K562 (cell line): Measurements from ENCODE around the gene ELF1. TPM values are rescaled to one million over a fixed set of nuclear protein-coding genes. Genes with fewer than 3 reads are reported as not detected.
"Not testable (repeated sequence)": the region's sequence is repeated elsewhere in the genome, so short reads cannot be mapped to it uniquely, and the experiment has no call there.

ENCODE experiments used
- ATAC-seq: fragments of 200-7000 bp; cut with Tn5 transposase; 3 replicates; pipeline ENCODE4 v1.9.1; 2020; ENCODE audit warnings: moderate library complexity
- BruUV-seq: library from RNA; stranded (reverse); fragments of 400-500 nt; replicated peaks from 2 replicates; lab custom pipeline; 2021; lab: Mats Ljungman, UMichigan
- CTCF ChIA-PET: fragments of 300-600 bp; formaldehyde crosslinking; extraction: SDS; loops from one replicate; lab custom pipeline; 2021; ENCODE audit warnings: low intra/inter-chr PET ratio; lab: Yijun Ruan, JAX
- POLR2A ChIA-PET: fragments of 300-600, 350-650 bp; sonication (Branson Sonifier 250); formaldehyde crosslinking; extraction: SDS; loops from one replicate; lab custom pipeline; 2021; ENCODE audit warnings: antibody characterized with exemption, inconsistent platforms; lab: Yijun Ruan, JAX
- DNase-seq, 4 experiments: peaks; one replicate each; pipeline versions ENCODE4 v3.0.0 to v3.0.0-alpha.2; 2011 to 2018; ENCODE audit warnings: low spot score in 3 of 4, mixed read lengths in 3 of 4; ENCODE audit errors: extremely low read depth in 1 of 4
- FAIRE-seq: peaks from 2 replicates; lab custom pipeline; 2011; peaks lifted over from hg19 to GRCh38; lab: Jason Lieb, UNC
- H2AFZ ChIP-seq: 2 replicates; pipeline ENCODE4 v1.6.0; 2011; ENCODE audit warnings: low read depth, low read length, control low read depth, inconsistent platforms
- H3K27ac ChIP-seq: fragments of 200-600 bp; 3 replicates; pipeline ENCODE4 v1.8.0; 2011; ENCODE audit warnings: low read depth, mild to moderate bottlenecking, control low read depth, inconsistent platforms, low read length, moderate library complexity, mixed read lengths; ENCODE audit errors: extremely low read depth
- H3K27me3 ChIP-seq, 2 experiments: fragments of 300-600 bp in 1 of 2; 2 replicates in 1 of 2; 3 replicates in 1 of 2; pipeline versions ENCODE4 v1.6.0 to v1.8.0; 2011; ENCODE audit warnings: inconsistent platforms in 2 of 2, low read length in 2 of 2, mild to moderate bottlenecking in 1 of 2, mixed read lengths in 1 of 2, moderate library complexity in 1 of 2; ENCODE audit not compliant: control insufficient read depth in 2 of 2, insufficient read depth in 2 of 2
- H3K36me3 ChIP-seq: fragments of 300-600 bp; 3 replicates; pipeline ENCODE4 v1.8.0; 2011; ENCODE audit warnings: mild to moderate bottlenecking, low read length, inconsistent platforms; ENCODE audit not compliant: control insufficient read depth, insufficient read depth
- H3K4me1 ChIP-seq, 2 experiments: fragments of 200-600 bp in 1 of 2; replicated peaks in 1 of 2; 2 replicates in 1 of 2; 3 replicates in 1 of 2; pipeline versions ENCODE4 v1.5.1 to v1.8.0; 2011; ENCODE audit warnings: inconsistent platforms in 2 of 2, low read length in 2 of 2, mild to moderate bottlenecking in 1 of 2, mixed read lengths in 1 of 2, moderate library complexity in 1 of 2; ENCODE audit not compliant: control insufficient read depth in 2 of 2, insufficient read depth in 2 of 2
- H3K4me2 ChIP-seq: 2 replicates; pipeline ENCODE4 v1.6.1; 2011; ENCODE audit warnings: low read length, control low read depth, inconsistent platforms, mixed read lengths; ENCODE audit not compliant: insufficient read depth
- H3K4me3 ChIP-seq: fragments of 200-600 bp; sonication (generic), shearing (Covaris generic); 2 replicates; pipeline ENCODE4 v1.5.1; 2016; ENCODE audit warnings: control low read depth, inconsistent platforms
- H3K79me2 ChIP-seq: fragments of 200-600 bp; 3 replicates; pipeline ENCODE4 v1.8.0; 2011; ENCODE audit warnings: low read length, inconsistent platforms; ENCODE audit not compliant: control insufficient read depth, insufficient read depth
- H3K9ac ChIP-seq, 2 experiments: 2 replicates each; pipeline versions ENCODE4 v1.6.0 to v1.6.1; 2011; ENCODE audit warnings: low read depth in 2 of 2, low read length in 2 of 2, control low read depth in 1 of 2, inconsistent platforms in 1 of 2, mild to moderate bottlenecking in 1 of 2, mixed read lengths in 1 of 2; ENCODE audit not compliant: insufficient read depth in 1 of 2
- H3K9me1 ChIP-seq: one replicate; pipeline ENCODE4 v1.6.0; 2011; ENCODE audit warnings: inconsistent platforms, mild to moderate bottlenecking, low read length, moderate library complexity; ENCODE audit not compliant: control insufficient read depth, insufficient read depth
- H3K9me3 ChIP-seq: replicated peaks from 2 replicates; pipeline ENCODE4 v1.5.1; 2011; ENCODE audit warnings: low read depth, low read length, inconsistent platforms; ENCODE audit not compliant: control insufficient read depth, insufficient read depth
- H4K20me1 ChIP-seq: replicated peaks from 2 replicates; pipeline ENCODE4 v1.6.1; 2011; ENCODE audit warnings: low read length, inconsistent platforms, mixed read lengths; ENCODE audit not compliant: control insufficient read depth, insufficient read depth
- ATF1 ChIP-seq, 2 experiments: fragments of 450-650 bp in 1 of 2; IDR thresholded peaks; 2 replicates each; pipeline ENCODE4 v1.6.1; 2016; ENCODE audit warnings: missing compliant biosample characterization in 1 of 2, missing genetic modification characterization in 1 of 2
- CREB1 ChIP-seq, 2 experiments: sonication (generic) in 1 of 2; formaldehyde crosslinking in 1 of 2; IDR thresholded peaks; 2 replicates each; pipeline versions ENCODE4 v1.6.1 to v1.8.0; 2012 to 2022; ENCODE audit warnings: inconsistent platforms in 1 of 2, mild to moderate bottlenecking in 1 of 2, missing genetic modification reagents in 1 of 2, moderate library complexity in 1 of 2
- MTA2 ChIP-seq: fragments of 450-650 bp; IDR thresholded peaks from 2 replicates; pipeline ENCODE4 v1.6.1; 2016; ENCODE audit warnings: low read depth
- XRCC3 ChIP-seq: fragments of 450-650 bp; IDR thresholded peaks from 2 replicates; pipeline ENCODE4 v1.6.1; 2017; ENCODE audit warnings: mild to moderate bottlenecking, moderate library complexity
- ZNF584 ChIP-seq: fragments of 200-800 bp; sonication (Bioruptor generic); IDR thresholded peaks from 2 replicates; pipeline ENCODE4 v1.6.1; 2016; ENCODE audit warnings: low read depth, mild to moderate bottlenecking, missing genetic modification characterization, missing compliant biosample characterization
- ZNF75A ChIP-seq: fragments of 450-650 bp; formaldehyde crosslinking; IDR thresholded peaks from 2 replicates; pipeline ENCODE4 v1.4.0; 2020; ENCODE audit warnings: mild to moderate bottlenecking
- ZNF778 ChIP-seq: fragments of 450-650 bp; formaldehyde crosslinking; IDR thresholded peaks from 2 replicates; pipeline ENCODE4 v1.4.0; 2020; ENCODE audit warnings: mild to moderate bottlenecking, moderate library complexity
- WGBS: fragments of 100-300 bp; shearing (Covaris generic); methylation state at CpG from one replicate; pipeline ENCODE4 v1.1.6; 2016; ENCODE audit warnings: low coverage, mixed read lengths; ENCODE audit not compliant: insufficient coverage; ENCODE audit errors: missing lambda C conversion rate; 5-methylcytosine and 5-hydroxymethylcytosine counted together
- in situ Hi-C: fragments of 300-500 bp; cut with MboI; formaldehyde crosslinking; loops from 4 replicates; pipeline ENCODE4 v1.15.0; 2018; ENCODE audit warnings: inconsistent platforms, mixed read lengths
- intact Hi-C: fragments of 100-400 bp; cut with micrococcal nuclease; formaldehyde crosslinking; loops from 2 replicates; pipeline ENCODE4 v1.14.2; 2022
- polyA plus RNA-seq, 8 experiments: library from polyadenylated mRNA; depleted of rRNA in 4 of 8; stranded (reverse) in 5 of 8; unstranded in 3 of 8; fragments of >200 nt; fragmentation: Nextera tagmentation in 2 of 8; fragmentation: Illumina TruSeq in 1 of 8; extraction: Ambion mirVana in 2 of 8; extraction: Trizol in 1 of 8; gene quantifications; 2 replicates each; pipeline versions ENCODE4 v1.2.1 to v1.2.3, GENCODE V29; 2011 to 2014; ENCODE audit warnings: inconsistent platforms in 1 of 8, missing spikeins in 1 of 8
- total RNA-seq, 7 experiments: library from RNA; depleted of rRNA in 6 of 7; stranded (reverse); fragments of >200 nt in 6 of 7; fragmentation: Illumina TruSeq in 2 of 7; extraction: Trizol in 2 of 7; gene quantifications; 2 replicates each; pipeline versions ENCODE4 v1.2.1 to v1.2.3, GENCODE V29; 2011 to 2021; ENCODE audit warnings: low replicate concordance in 1 of 7

ELF1 gene
- total and polyA plus RNA-seq, 9 of the 15 experiments (the other 6 are each of a cell fraction or from before 2014, with no cell fraction given), result 24.7 to 54.4 (median 33.4) TPM

DNA sequence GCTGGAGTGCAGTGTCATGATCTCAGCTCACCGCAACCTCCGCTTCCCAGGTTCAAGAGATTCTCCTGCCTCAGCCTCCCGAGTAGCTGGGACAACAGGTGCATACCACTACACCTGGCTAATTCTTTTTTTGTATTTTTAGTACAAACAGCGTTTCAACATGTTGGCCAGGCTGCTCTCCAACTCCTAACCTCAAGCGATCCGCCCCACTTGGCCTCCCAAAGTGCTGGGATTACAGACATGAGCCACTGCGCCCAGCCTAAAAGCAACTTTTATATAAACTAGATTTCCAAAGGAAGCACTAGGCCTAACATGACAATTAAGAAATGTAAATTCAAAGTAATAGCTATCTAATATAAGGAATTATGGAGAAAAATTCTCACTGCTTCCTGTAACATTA lies 99.2 kb downstream of the ELF1 start:
- POLR2A ChIA-PET, H3K4me1 ChIP-seq, H3K9me1 ChIP-seq, H3K79me2 ChIP-seq, ATAC-seq, H3K36me3 ChIP-seq, H3K27me3 ChIP-seq, H3K9ac ChIP-seq, CTCF ChIA-PET, H3K4me3 ChIP-seq, H4K20me1 ChIP-seq, H3K9me3 ChIP-seq, in situ Hi-C loops, intact Hi-C loops, FAIRE-seq, H2AFZ ChIP-seq, H3K27ac ChIP-seq, H3K4me2 ChIP-seq, BruUV-seq, DNase-seq: not testable (repeated sequence)
- WGBS, result 51% methylated on average over 5 of the region's 7 CpGs

DNA sequence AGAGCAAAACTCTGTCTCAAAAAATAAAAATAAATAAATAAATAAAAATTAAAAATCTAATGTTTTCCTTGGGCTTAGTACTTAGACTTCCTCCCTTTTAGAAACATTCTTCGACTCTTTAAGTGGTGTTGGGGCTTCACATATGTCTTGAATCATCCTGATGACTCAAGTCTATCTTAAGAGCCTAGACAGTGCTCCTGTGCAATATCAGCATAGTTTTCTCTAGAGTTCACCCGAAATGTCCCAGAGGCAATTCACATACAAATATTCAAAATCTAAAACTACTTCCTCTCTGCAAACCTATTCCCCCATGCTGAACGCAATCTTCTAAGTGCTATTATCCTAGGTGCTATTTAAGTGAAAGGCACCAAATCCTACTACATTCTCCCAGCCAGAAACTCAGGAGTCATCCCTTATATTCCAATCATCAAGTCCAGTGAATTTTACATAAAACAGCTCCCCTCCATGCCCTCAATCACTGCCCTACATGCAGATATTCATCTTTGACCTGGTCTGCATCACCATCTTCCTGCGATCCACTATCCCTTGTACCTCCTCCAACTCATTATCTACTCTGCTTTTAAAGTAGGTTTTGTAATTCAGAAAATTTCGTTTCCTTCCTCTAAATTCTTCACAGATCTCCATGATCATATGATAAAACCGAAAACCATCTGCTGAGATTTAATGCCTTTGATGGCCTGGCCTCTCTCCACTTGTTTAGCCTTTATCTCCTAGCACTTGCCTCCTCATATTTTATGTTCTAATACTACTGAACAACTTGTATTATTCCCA lies 102.7 kb downstream of the ELF1 start:
- 19% methylated on average over 6 of the region's 6 CpGs for WGBS
- BruUV-seq, result no TSS peak

DNA sequence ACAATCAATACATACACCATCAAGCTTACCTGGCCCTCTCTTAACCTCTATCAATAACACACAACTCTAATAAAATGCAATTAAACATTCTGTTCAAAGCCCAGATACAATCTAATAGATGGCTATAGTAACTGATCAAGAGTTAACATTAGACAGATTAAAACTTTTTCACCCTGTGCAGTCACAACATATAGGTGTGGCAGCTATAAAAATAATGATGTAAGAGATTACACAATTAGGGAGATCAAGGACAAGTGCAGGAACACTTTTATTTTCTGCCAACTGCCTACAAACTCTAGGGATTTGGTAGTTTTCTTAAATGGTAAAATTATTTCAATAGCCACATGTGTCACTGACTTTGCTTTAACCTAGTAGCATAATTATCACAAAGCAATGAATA lies 104.3 kb downstream of the ELF1 start:
- in situ Hi-C loops, H3K4me3 ChIP-seq, DNase-seq, H3K79me2 ChIP-seq, intact Hi-C loops, H3K4me1 ChIP-seq, H3K36me3 ChIP-seq, FAIRE-seq, H3K27ac ChIP-seq, H3K4me2 ChIP-seq, H4K20me1 ChIP-seq, H3K27me3 ChIP-seq, BruUV-seq, H3K9me3 ChIP-seq, CTCF ChIA-PET, H2AFZ ChIP-seq, H3K9me1 ChIP-seq, H3K9ac ChIP-seq, ATAC-seq: not testable (repeated sequence)
- POLR2A ChIA-PET, result interaction anchor here (0.7 kb wide), 1 partner anchor 1241 kb away, joined by 4 read pairs; no protein-coding TSS in a partner anchor

More for the DNA sequence above, 102.7 kb downstream of the ELF1 start:
- Histone ChIP-seq H3K27me3 (no peaks in the 10 kb centered on the region), H3K4me1 (peaks cover 0 to under 1% of the 10 kb centered on the region in 2 experiments; a peak in 1 of 5 replicates), H3K9ac (no peak overlapping the region), H3K79me2 (no peaks in the 10 kb centered on the region), H3K9me1 (no peaks in the 10 kb centered on the region), H3K9me3 (no peaks in the 10 kb centered on the region), H3K4me3 (no peak overlapping the region), H4K20me1 (no peaks in the 10 kb centered on the region), H3K36me3 (no peaks in the 10 kb centered on the region), H3K4me2 (no peak overlapping the region), H3K27ac (no peak overlapping the region), H2AFZ (no peak overlapping the region)
- intact Hi-C loops (no loop called here), in situ Hi-C loops (no loop called here)
- ChIA-PET POLR2A (no interaction called here), CTCF (no interaction called here)
- ATAC-seq (no peak), FAIRE-seq (no peak), DNase-seq (no peak)
- TF ChIP-seq ZNF75A (CRISPR knock-in tag) (no peak), ZNF584 (CRISPR knock-in tag) (no peak), ZNF778 (no peak), CREB1 (IDR thresholded peaks at IDR 0.05) (no peak), CREB1 (CRISPR knock-in tag; IDR thresholded peaks at IDR 0.05) (no peak), ATF1 (CRISPR knock-in tag; IDR thresholded peaks at IDR 0.05) (no peak), ATF1 (tag; IDR thresholded peaks at IDR 0.05) (no peak), XRCC3 (no peak), MTA2 (no peak)
